Endodermal cell (in vitro differentiated cells): ENCODE results near the gene HTR1D. TPM values are rescaled to one million over a fixed set of nuclear protein-coding genes. Genes with fewer than 3 reads are reported as not detected.

ENCODE experiments used
- DNase-seq: peaks from one replicate; pipeline ENCODE4 v3.0.0-alpha.2; 2017
- H3K27ac ChIP-seq: 2 replicates; pipeline ENCODE4 v1.5.1; 2013; ENCODE audit warnings: mild to moderate bottlenecking, low read depth, low read length, moderate library complexity
- H3K27me3 ChIP-seq: 2 replicates; pipeline ENCODE4 v1.6.1; 2013; ENCODE audit warnings: mild to moderate bottlenecking, low read length, moderate library complexity; ENCODE audit not compliant: insufficient read depth, control insufficient read depth, poor library complexity, severe bottlenecking
- H3K36me3 ChIP-seq: 2 replicates; pipeline ENCODE4 v1.7.0; 2013; ENCODE audit warnings: mild to moderate bottlenecking, low read length, moderate library complexity; ENCODE audit not compliant: control insufficient read depth, insufficient read depth
- H3K4me1 ChIP-seq: one replicate; pipeline ENCODE4 v1.7.0; 2013; ENCODE audit warnings: low read length; ENCODE audit not compliant: control insufficient read depth, insufficient read depth
- H3K4me3 ChIP-seq: 2 replicates; pipeline ENCODE4 v1.5.1; 2013; ENCODE audit warnings: mild to moderate bottlenecking, low read length, moderate library complexity
- H3K9ac ChIP-seq: 2 replicates; pipeline ENCODE4 v1.6.1; 2013; ENCODE audit warnings: mild to moderate bottlenecking, low read length, moderate library complexity; ENCODE audit not compliant: poor library complexity, severe bottlenecking; ENCODE audit errors: extremely low read depth
- H3K9me3 ChIP-seq: 2 replicates; pipeline ENCODE4 v1.6.1; 2013; ENCODE audit warnings: mild to moderate bottlenecking, low read length, moderate library complexity; ENCODE audit not compliant: control insufficient read depth
- H3K27ac Mint-ChIP-seq: 2 replicates; pipeline ENCODE4 v1.8.0; 2020; ENCODE audit warnings: mixed read lengths
- H3K27me3 Mint-ChIP-seq: 2 replicates; pipeline ENCODE4 v1.8.0; 2021; ENCODE audit warnings: mild to moderate bottlenecking, mixed read lengths; ENCODE audit not compliant: insufficient read depth
- H3K36me3 Mint-ChIP-seq: 2 replicates; pipeline ENCODE4 v1.8.0; 2020; ENCODE audit warnings: low read depth, mixed read lengths
- H3K4me1 Mint-ChIP-seq: 2 replicates; pipeline ENCODE4 v1.8.0; 2020; ENCODE audit warnings: mixed read lengths
- H3K4me3 Mint-ChIP-seq: 2 replicates; pipeline ENCODE4 v1.8.0; 2020; ENCODE audit warnings: mild to moderate bottlenecking, moderate library complexity, mixed read lengths
- H3K9me3 Mint-ChIP-seq: 2 replicates; pipeline ENCODE4 v1.8.0; 2020; ENCODE audit warnings: mild to moderate bottlenecking, mixed read lengths
- CTCF ChIP-seq: fragments of 200-600 bp; sonication (generic); conservative IDR thresholded peaks from 2 replicates; pipeline ENCODE4 v1.5.0; 2021; ENCODE audit warnings: antibody characterized with exemption, mild to moderate bottlenecking
- WGBS, 2 experiments: methylation state at CpG; one replicate each; pipeline versions ENCODE4 v1.1.5 to v1.1.7; 2013; ENCODE audit warnings: missing lambda C conversion rate in 2 of 2, mixed read lengths in 1 of 2; ENCODE audit not compliant: insufficient coverage in 1 of 2, insufficient read length in 1 of 2; 5-methylcytosine and 5-hydroxymethylcytosine counted together
- total RNA-seq, 2 donors: library from RNA; stranded (reverse); fragmentation: NEBNext Ultra II Directional in 1 of 2; extraction: Animal tissue kit (Norgen Biotek cat#: 25700) in 1 of 2; gene quantifications; 2 replicates in 1 of 2; 3 replicates in 1 of 2; pipeline ENCODE4 v1.2.1, GENCODE V29; 2021

HTR1D gene
- total RNA-seq, 2 donors from 2014 or later, result 2.9 to 4.1 TPM

GRCh38 chr1:23214640-23215039, 2.7 kb downstream of the HTR1D start:
- no peaks in the 10 kb centered on the region for H3K9me3 ChIP-seq
- Mint-ChIP-seq H3K9me3 (no peaks in the 10 kb centered on the region), H3K4me3 (no peak overlapping the region), H3K27me3 (peaks cover 27% of the 10 kb centered on the region), H3K36me3 (no peaks in the 10 kb centered on the region), H3K27ac (no peak overlapping the region), H3K4me1 (peaks cover 11% of the 10 kb centered on the region)
- no peak for TF ChIP-seq CTCF
- H3K27ac ChIP-seq, result no peak overlapping the region
- 92 to 98% methylated on average over 4 of the region's 4 CpGs for WGBS, 2 experiments
- no peak overlapping the region for H3K9ac ChIP-seq
- H3K4me3 ChIP-seq, result no peak overlapping the region
- no peak for DNase-seq
- H3K27me3 ChIP-seq, result peaks cover 30% of the 10 kb centered on the region
- no peaks in the 10 kb centered on the region for H3K4me1 ChIP-seq
- H3K36me3 ChIP-seq, result no peaks in the 10 kb centered on the region

GRCh38 chr1:23211955-23212354, 5.3 kb downstream of the HTR1D start:
- Histone ChIP-seq H3K36me3 (no peaks in the 10 kb centered on the region), H3K27ac (no peak overlapping the region), H3K27me3 (peaks cover 6% of the 10 kb centered on the region), H3K4me3 (no peak overlapping the region), H3K9ac (no peak overlapping the region), H3K9me3 (no peaks in the 10 kb centered on the region), H3K4me1 (peaks cover 2% of the 10 kb centered on the region)
- Mint-ChIP-seq H3K9me3 (no peaks in the 10 kb centered on the region), H3K4me1 (peaks cover 13% of the 10 kb centered on the region), H3K27ac (no peak overlapping the region), H3K27me3 (peaks cover 6% of the 10 kb centered on the region), H3K36me3 (no peaks in the 10 kb centered on the region), H3K4me3 (no peak overlapping the region)
- no peak for TF ChIP-seq CTCF
- WGBS, 2 experiments, result 86 to 93% methylated on average over 3 to 4 of the region's 4 CpGs
- no peak for DNase-seq

- Mint-ChIP-seq H3K9me3 (no peaks in the 10 kb centered on the region), H3K4me1 (peaks cover 10% of the 10 kb centered on the region), H3K36me3 (no peaks in the 10 kb centered on the region), H3K27ac (no peak overlapping the region), H3K4me3 (no peak overlapping the region), H3K27me3 (peaks cover 2% of the 10 kb centered on the region)
- Histone ChIP-seq H3K4me1 (peaks cover 2% of the 10 kb centered on the region), H3K9ac (no peak overlapping the region), H3K36me3 (no peaks in the 10 kb centered on the region), H3K4me3 (no peak overlapping the region), H3K27me3 (no peaks in the 10 kb centered on the region), H3K27ac (no peak overlapping the region), H3K9me3 (no peaks in the 10 kb centered on the region)
- TF ChIP-seq CTCF, result no peak
- WGBS, 2 experiments, result 88 to 100% methylated on average over 2 of the region's 2 CpGs
- no peak for DNase-seq
Measured at GRCh38 chr1:23210963-23211362, 6.3 kb downstream of the HTR1D start.
